RWPE2 (cell line): ENCODE data around the gene SPATA9.

Experiments
- ATAC-seq: fragments of 200-7000 bp; cut with Tn5 transposase; 3 replicates; pipeline ENCODE4 v1.9.1; 2021; ENCODE audit warnings: low read depth
- DNase-seq: peaks from one replicate; pipeline ENCODE4 v3.0.0-alpha.2; 2020; ENCODE audit warnings: low spot score
- H3K27ac ChIP-seq: fragments of 450-650 bp; 2 replicates; pipeline ENCODE4 v1.5.1; 2017; ENCODE audit warnings: mild to moderate bottlenecking; ENCODE audit not compliant: poor library complexity, severe bottlenecking
- H3K27me3 ChIP-seq: fragments of 250-450 bp; sonication (Bioruptor Pico); 2 replicates; pipeline ENCODE4 v1.5.1; 2021; ENCODE audit warnings: mild to moderate bottlenecking, moderate library complexity; ENCODE audit not compliant: insufficient read depth, poor library complexity, severe bottlenecking
- H3K36me3 ChIP-seq: fragments of 250-450 bp; sonication (Bioruptor Pico); 2 replicates; pipeline ENCODE4 v1.5.1; 2020; ENCODE audit warnings: low read depth, mild to moderate bottlenecking, moderate library complexity
- H3K4me1 ChIP-seq: fragments of 250-450 bp; sonication (Bioruptor Pico); 2 replicates; pipeline ENCODE4 v1.5.1; 2021; ENCODE audit warnings: mild to moderate bottlenecking, moderate library complexity; ENCODE audit not compliant: insufficient read depth, poor library complexity, severe bottlenecking
- H3K4me3 ChIP-seq: fragments of 250-450 bp; sonication (Bioruptor Pico); 2 replicates; pipeline ENCODE4 v1.5.1; 2021; ENCODE audit warnings: mild to moderate bottlenecking, moderate library complexity; ENCODE audit not compliant: severe bottlenecking
- H3K9me3 ChIP-seq: fragments of 250-450 bp; sonication (Bioruptor Pico); 2 replicates; pipeline ENCODE4 v1.5.1; 2021; ENCODE audit warnings: mild to moderate bottlenecking, moderate library complexity; ENCODE audit not compliant: severe bottlenecking
- TF ChIP-seq, protein P1 (sequence below): fragments of 450-650 bp; IDR thresholded peaks from one replicate; pipeline ENCODE4 v1.5.1; 2017; ENCODE audit warnings: mild to moderate bottlenecking, moderate library complexity; ENCODE audit not compliant: poor library complexity, severe bottlenecking

The SPATA9 gene

DNA sequence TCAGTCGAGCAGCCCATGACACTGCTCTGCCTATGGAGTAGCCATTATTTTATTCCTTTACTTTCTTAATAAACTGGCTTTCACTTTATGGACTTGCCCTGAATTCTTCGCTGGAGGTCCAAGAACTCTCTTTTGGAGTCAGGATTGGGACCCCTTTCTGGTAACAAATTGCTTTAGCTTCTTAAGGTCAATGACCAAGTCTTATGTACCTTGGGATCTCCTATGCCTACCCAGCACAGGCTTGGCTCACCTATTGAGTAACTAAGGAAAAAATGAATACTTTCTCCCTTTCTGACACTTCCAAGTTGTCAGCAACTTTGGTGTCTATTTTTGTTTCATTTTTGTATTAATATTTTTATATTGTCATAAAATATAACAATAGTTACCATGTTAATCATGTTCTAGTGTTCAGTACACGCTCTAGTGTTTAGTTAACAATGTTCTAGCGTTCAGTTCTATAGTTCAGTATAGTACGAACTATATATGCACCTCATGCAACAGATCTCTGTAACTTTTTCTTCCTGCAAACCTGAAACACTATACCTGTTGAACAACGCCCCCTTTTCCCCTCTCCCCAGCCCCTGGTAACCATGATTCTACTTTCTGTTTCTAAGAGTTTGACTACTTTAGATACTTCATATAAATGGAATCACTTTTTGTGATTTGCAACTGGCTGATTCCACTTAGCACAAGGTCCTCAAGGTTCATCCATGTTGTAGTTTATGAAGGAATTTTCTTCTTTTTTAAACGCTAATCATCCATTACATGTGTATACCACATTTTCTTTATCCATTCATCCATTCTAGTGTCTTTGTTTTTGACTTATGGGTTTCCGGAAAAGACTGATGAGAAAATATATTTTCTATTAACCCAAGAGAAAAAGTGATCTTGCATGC is 46.6 kb upstream of the SPATA9 start:
- no peaks in the 10 kb centered on the region for H3K9me3 ChIP-seq
- no peaks in the 10 kb centered on the region for H3K27me3 ChIP-seq
- ATAC-seq (no peak), DNase-seq (no peak)
- peaks cover 15% of the 10 kb centered on the region for H3K4me1 ChIP-seq
- H3K4me3 ChIP-seq, result no peak overlapping the region
- TF ChIP-seq, protein P1, sequence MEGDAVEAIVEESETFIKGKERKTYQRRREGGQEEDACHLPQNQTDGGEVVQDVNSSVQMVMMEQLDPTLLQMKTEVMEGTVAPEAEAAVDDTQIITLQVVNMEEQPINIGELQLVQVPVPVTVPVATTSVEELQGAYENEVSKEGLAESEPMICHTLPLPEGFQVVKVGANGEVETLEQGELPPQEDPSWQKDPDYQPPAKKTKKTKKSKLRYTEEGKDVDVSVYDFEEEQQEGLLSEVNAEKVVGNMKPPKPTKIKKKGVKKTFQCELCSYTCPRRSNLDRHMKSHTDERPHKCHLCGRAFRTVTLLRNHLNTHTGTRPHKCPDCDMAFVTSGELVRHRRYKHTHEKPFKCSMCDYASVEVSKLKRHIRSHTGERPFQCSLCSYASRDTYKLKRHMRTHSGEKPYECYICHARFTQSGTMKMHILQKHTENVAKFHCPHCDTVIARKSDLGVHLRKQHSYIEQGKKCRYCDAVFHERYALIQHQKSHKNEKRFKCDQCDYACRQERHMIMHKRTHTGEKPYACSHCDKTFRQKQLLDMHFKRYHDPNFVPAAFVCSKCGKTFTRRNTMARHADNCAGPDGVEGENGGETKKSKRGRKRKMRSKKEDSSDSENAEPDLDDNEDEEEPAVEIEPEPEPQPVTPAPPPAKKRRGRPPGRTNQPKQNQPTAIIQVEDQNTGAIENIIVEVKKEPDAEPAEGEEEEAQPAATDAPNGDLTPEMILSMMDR, result no peak
- no peaks in the 10 kb centered on the region for H3K36me3 ChIP-seq
- no peak overlapping the region for H3K27ac ChIP-seq

DNA sequence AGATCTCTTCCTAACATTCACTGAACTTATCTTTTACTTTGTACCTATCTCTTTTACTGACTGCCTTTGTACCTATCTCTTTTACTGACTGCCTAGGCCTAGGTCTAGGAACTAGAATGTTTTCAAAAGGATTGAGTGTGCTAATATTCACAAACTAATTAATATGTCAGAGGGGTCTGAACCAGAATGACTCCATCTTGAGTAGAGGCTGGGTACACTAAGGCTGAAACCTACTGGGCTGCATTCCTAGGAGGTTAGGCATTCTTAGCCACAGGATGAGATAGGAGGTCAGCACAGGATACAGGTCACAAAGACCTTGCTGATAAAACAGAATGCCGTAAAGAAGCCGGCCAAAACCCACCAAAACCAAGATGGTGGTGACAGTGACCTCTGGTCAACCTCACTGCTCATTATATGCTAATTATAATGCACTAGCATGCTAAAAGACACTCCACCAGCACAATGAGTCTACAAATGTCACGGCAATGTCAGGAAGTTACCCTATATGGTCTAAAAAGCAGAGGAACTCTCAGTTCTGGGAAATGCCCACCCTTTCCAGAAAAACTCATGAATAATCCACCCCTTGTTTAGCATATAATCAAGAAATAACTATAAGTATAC is 45.8 kb upstream of the SPATA9 start:
- Histone ChIP-seq H3K4me1 (peaks cover 15% of the 10 kb centered on the region), H3K36me3 (no peaks in the 10 kb centered on the region), H3K9me3 (no peaks in the 10 kb centered on the region), H3K27ac (no peak overlapping the region), H3K4me3 (no peak overlapping the region), H3K27me3 (no peaks in the 10 kb centered on the region)
- DNase-seq (no peak), ATAC-seq (no peak)
- TF ChIP-seq, protein P1, result no peak

DNA sequence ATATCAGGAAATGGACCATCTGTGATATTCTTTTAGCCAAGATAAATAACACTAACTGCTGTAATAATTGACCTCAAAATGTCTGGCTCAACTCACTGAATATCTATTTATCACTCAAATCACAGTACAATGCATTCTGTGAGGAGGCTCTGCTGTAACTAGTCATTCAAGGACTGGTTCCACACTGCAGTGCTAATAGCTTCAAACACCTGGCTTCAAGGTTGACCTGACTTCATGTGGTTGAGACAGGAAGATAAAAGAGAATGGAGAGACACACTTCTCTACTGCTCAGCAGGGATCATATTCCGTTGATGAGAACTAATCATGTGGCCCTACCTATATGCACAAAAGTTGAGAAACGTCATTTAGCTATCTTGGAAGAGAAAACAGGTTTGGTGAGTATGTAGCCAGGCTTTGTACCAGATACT is 45.0 kb upstream of the SPATA9 start:
- peaks cover 15% of the 10 kb centered on the region for H3K4me1 ChIP-seq
- H3K9me3 ChIP-seq, result no peaks in the 10 kb centered on the region
- TF ChIP-seq, protein P1, result no peak
- ATAC-seq (no peak; the same call in 2 of the 3 replicates), DNase-seq (no peak)
- no peak overlapping the region for H3K4me3 ChIP-seq
- no peaks in the 10 kb centered on the region for H3K27me3 ChIP-seq
- no peaks in the 10 kb centered on the region for H3K36me3 ChIP-seq
- H3K27ac ChIP-seq, result no peak overlapping the region

GRCh38 chr5:95726811-95727763 is 44.3 kb upstream of the SPATA9 start:
- Histone ChIP-seq H3K4me1 (peaks cover 15% of the 10 kb centered on the region), H3K27me3 (no peaks in the 10 kb centered on the region), H3K9me3 (no peaks in the 10 kb centered on the region), H3K36me3 (no peaks in the 10 kb centered on the region), H3K27ac (no peak overlapping the region), H3K4me3 (no peak overlapping the region)
- DNase-seq (no peak), ATAC-seq (no peak)
- TF ChIP-seq, protein P1, result no peak
